Activated naive CD4-positive, alpha-beta T cell treated with anti-CD3 and anti-CD28 coated beads, Interleukin-2, amount 50 U/mL, for 72 hours (primary cell): ENCODE data around the gene PCDH15. TPM values are rescaled to one million over a fixed set of nuclear protein-coding genes. Genes with fewer than 3 reads are reported as not detected.
"Not testable (repeated sequence)": the region's sequence is repeated elsewhere in the genome, so short reads cannot be mapped to it uniquely, and the experiment has no call there.

Experiments used
- ATAC-seq, 2 donors: fragments of 150-1000 bp; cut with Tn5 transposase; 2 replicates each; pipeline ENCODE4 v1.10.0; 2021; ENCODE audit warnings: mild to moderate bottlenecking in 2 of 2, moderate library complexity in 2 of 2
- DNase-seq, 2 donors: peaks; one replicate each; pipeline ENCODE4 v3.0.0; 2021 to 2022; ENCODE audit warnings: low spot score in 2 of 2
- H3K27ac Mint-ChIP-seq, 2 donors: one replicate each; pipeline ENCODE4 v1.8.0; 2022; ENCODE audit warnings: mild to moderate bottlenecking in 2 of 2, mixed read lengths in 2 of 2
- H3K36me3 Mint-ChIP-seq, 2 donors: one replicate each; pipeline ENCODE4 v1.8.0; 2022; ENCODE audit warnings: mixed read lengths in 2 of 2
- H3K9me3 Mint-ChIP-seq, 2 donors: one replicate each; pipeline ENCODE4 v1.8.0; 2022; ENCODE audit warnings: mixed read lengths in 2 of 2
- total RNA-seq, 2 donors: library from RNA; stranded (reverse); gene quantifications; one replicate each; pipeline ENCODE4 v1.2.3, GENCODE V29; 2022

The PCDH15 gene
- total RNA-seq, 2 donors from 2014 or later: not detected

DNA sequence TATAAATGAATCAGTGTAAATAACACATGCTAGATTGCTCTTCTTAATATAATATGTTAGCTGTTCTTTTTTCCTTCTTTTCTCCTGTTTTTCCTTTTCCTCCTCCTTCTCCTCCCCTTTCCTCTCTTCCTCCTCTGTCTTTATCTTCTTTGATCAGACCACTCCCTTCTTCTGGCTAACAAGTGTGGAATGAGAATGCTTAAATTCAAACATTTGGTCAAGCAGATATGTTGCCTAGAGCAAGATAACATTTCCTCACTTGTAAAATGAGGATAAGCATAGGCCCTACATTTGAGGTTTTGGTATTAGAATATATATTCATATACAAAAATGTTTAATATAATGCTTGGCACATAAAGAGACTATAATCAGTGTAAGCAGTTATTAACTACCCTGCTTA is 299.1 kb downstream of the PCDH15 start:
- no peak for DNase-seq
- Mint-ChIP-seq H3K27ac (no peak overlapping the region), H3K36me3 (no peaks in the 10 kb centered on the region), H3K9me3 (peaks cover 24 to 25% of the 10 kb centered on the region in 2 donors)
- no peak for ATAC-seq

DNA sequence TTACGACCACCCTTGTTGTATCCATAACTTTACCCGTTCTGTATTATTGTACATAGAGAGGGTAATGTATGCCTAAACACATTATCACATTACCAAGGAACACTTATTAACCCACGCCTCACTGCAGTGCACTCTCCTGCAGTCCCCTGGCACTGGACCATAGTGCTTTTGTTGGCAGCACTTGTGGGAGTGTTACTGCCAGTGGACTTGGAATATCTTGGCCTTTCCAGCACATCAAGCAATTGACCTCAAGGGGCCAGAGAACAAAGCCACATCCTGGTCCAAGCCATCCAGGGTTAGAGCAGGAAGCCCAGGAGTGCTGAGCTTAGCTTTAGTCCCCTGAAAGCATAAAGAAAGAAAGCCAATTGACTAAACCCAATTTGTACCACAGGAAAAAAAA is 304.2 kb downstream of the PCDH15 start:
- ATAC-seq (no peak), DNase-seq (no peak)
- H3K9me3 Mint-ChIP-seq: peaks cover 33 to 39% of the 10 kb centered on the region in 2 donors
- no peaks in the 10 kb centered on the region for H3K36me3 Mint-ChIP-seq
- H3K27ac Mint-ChIP-seq: no peak overlapping the region

DNA sequence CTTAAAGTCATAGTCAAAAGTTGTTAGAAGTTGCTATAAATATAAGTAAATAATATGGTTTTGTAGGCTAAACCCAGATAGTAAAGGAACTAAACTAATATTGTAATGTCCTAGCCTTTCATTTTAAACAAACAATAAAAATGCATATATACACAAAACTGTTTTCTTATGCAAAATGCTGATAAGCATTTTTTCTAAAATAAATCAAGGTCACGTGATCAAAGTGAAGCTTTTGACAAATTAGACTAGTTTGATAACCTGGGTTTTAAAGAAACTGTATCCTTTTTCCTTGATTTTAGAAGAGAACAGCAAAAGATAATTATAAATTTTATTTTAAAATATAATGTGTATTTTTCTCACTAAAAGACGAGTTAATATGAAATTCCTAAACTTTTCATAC is 313.3 kb downstream of the PCDH15 start:
- no peak for DNase-seq
- Mint-ChIP-seq H3K9me3 (peaks cover 10 to 16% of the 10 kb centered on the region in 2 donors), H3K27ac (no peak overlapping the region), H3K36me3 (no peaks in the 10 kb centered on the region)
- ATAC-seq: no peak

DNA sequence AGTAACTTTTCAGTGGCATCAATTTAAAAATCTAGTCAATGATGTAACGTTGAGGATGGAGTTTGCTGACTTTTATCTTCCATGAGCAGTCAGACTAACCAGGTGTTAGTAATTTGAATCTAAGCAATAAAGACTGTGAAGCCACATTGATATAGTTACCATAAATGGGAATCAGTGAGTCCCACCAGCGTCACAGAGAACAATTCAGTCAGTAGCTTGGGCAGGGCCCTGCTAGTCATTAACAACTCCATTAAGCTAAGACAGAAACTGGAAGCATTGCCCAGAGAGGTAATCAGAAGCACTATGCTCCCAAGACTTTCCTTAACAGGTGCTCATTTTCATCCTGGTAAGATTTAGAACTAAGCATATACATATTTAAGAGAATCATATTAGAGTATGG is 315.1 kb downstream of the PCDH15 start:
- no peak for DNase-seq
- peaks cover 14 to 17% of the 10 kb centered on the region in 2 donors for H3K9me3 Mint-ChIP-seq
- H3K27ac Mint-ChIP-seq: no peak overlapping the region
- no peak for ATAC-seq
- H3K36me3 Mint-ChIP-seq: no peaks in the 10 kb centered on the region

DNA sequence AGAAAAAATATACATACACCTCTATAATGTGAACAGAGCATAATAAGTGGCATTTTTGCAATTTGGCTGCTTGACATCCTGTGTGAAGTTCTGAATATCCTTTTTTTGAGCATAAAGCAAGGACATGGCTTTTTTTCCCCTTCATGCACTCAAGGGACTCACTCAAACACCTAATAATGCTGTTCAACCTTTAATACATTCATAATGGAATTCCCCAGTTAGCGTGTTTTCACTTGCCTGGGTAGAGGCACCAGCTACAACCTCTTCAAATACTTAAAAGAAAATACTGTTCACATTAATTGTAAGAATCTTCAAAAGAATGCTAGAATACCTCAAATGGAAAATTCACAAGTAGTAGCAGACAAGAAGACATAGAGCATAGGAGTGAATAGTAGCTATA is 316.8 kb downstream of the PCDH15 start:
- Mint-ChIP-seq H3K9me3 (peaks cover 17 to 19% of the 10 kb centered on the region in 2 donors), H3K27ac (no peak overlapping the region), H3K36me3 (no peaks in the 10 kb centered on the region)
- ATAC-seq (no peak), DNase-seq (no peak)

DNA sequence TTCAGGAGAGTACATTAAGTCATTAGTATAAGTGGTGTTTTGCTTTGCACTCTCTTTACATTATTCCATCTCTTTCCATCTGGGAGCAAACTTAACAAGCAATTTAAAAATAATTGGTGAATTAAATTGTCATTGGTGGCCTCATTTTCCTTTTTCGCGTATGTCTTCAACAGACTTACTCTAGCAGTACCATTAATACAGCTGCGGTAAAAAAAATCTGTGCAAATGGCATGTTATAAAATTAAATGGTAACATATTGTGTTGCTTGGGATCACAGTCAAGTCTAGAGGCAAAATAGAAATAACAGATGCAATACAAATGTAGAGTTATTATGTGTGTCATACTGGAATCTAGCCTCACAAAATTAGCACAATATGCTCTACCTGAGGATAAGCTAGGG is 322.4 kb downstream of the PCDH15 start:
- ATAC-seq (no peak), DNase-seq (no peak)
- Mint-ChIP-seq H3K9me3 (peaks cover 6 to 11% of the 10 kb centered on the region in 2 donors), H3K36me3 (no peaks in the 10 kb centered on the region), H3K27ac (no peak overlapping the region)

DNA sequence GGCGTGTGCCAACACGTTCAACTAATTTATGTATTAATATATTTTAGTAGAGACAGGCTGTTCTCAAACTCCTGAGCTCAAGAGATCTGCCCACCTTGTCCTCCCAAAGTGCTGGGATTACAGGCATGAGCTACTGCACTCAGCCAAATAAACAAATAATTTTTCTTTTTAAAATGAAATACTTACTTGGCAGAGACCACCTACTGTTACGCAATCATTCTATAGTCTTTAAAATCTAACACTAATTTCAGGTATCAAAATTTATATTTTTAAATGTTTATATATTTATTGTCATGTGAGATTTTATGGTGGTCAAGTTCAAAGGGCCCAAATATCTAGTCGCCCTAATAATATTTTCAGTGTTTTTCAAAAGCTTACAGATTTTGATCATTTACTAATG is 323.3 kb downstream of the PCDH15 start:
- no peak for ATAC-seq
- no peak for DNase-seq
- Mint-ChIP-seq H3K36me3 (no peaks in the 10 kb centered on the region), H3K27ac (no peak overlapping the region), H3K9me3 (peaks cover 4 to 9% of the 10 kb centered on the region in 2 donors)

DNA sequence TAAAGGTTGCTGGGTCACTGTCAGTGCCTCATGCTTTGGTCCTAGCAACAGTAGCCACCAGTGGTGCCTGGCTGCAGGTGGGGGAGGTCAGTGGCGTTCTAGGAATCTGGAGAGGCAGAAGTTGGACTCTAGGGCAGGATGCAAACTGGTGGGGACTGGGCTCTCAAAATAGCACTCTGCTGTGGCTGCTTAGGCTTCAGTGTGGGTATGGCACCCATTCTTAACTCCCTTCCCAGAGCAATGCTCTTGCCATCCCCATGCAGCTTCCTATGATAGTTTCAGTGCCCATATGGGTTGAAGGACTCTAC is 330.8 kb downstream of the PCDH15 start:
- no peak for ATAC-seq
- Mint-ChIP-seq H3K27ac (no peak overlapping the region), H3K36me3 (no peaks in the 10 kb centered on the region), H3K9me3 (peaks cover 3 to 18% of the 10 kb centered on the region in 2 donors)
- DNase-seq: no peak

DNA sequence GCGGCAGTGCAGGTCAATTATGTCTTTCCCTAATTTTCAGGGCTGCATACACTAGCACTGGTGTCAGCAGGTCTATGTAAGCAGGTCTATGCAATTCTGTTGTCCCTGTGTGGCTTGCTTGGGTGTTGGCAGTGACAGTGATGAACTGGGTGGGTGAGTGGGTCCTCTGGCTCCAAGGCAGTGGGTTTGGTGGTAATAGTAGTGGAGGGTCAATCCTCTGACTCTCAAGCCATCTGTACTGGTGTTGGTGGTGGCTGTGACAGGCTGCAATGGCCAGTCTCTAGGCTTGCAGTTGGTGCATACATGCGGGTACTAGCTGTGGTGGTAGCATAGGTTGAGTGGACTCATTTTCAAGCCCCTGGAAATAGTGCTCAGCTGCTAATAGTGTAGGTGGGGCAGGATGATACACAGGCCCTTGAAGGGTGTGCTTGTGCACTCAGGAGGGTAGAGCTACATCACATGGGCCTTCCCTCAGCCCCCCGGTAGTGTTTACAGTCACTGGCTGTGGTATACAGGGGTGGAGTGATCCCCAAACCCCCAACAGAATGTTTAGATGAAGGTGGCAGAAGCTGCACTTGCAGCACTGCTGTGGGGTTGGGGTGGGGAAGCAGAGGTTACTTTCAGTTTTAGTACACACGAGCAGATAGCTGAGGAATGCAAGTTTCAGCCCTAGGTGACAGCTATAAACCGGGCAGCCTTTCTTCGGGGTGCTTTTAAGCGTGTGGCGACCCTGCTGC is 331.3 kb downstream of the PCDH15 start:
- DNase-seq (no peak), ATAC-seq (no peak)
- Mint-ChIP-seq H3K27ac (no peak overlapping the region), H3K36me3 (no peaks in the 10 kb centered on the region), H3K9me3 (peaks cover 4 to 20% of the 10 kb centered on the region in 2 donors)

DNA sequence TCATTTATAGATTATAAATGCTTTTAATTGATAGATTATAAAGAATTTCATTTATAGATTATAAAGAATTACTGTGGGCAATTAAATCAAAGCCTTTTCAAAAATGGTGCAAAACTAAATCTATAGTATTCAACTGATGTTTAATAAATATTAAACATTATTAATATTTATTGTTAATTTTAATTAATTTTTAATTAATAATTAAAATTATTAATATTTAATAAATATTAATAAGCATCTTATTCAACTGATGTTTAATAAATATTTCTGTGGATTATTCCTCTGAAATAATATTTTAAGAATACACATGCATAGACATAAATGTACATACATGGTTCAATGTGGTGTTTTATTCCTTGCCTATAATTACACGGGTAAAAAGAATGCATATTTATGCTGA is 346.8 kb downstream of the PCDH15 start:
- H3K9me3 Mint-ChIP-seq: peaks cover 9% of the 10 kb centered on the region in 2 donors
- no peaks in the 10 kb centered on the region for H3K36me3 Mint-ChIP-seq
- DNase-seq (no peak), ATAC-seq (no peak)
- H3K27ac Mint-ChIP-seq: no peak overlapping the region

DNA sequence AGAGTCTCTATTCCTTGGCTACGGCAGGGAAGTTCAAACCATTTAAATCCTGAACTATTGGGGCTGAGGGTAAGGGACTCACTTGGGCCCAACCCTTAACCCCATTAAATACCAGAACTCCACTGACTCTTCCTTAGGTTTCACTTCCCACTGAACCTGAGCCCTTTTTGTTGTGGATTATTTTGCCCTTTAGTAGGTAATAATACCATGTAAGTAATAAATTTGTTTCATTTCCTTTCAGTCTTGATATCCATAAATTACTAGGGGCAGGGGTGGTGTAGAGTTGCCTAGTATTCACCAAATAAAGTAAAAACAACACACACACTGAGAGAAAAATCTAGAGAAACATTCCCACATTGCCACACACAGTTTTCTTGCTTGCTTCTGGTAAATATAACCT is 352.0 kb downstream of the PCDH15 start:
- no peak for DNase-seq
- Mint-ChIP-seq H3K9me3 (peaks cover 6 to 12% of the 10 kb centered on the region in 2 donors), H3K36me3 (no peaks in the 10 kb centered on the region), H3K27ac (no peak overlapping the region)
- ATAC-seq: no peak

DNA sequence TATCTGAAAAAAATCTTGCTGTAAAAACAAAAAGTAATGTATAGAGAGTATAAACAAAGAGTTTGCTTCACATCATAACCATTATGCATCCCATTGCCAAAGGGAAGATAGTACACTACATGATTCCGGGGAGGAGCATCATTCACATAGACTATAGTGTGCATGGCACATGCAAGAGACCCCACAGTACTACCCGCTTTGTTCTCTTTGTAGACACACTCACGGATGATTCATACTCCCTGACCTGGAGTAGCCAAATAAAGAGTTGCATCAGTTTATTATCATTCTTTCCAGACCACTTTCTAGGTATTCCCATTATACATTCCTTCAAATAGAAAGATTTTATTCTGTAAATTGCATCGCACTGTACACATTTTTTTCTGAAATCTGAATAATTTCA is 356.9 kb downstream of the PCDH15 start:
- H3K9me3 Mint-ChIP-seq: peaks cover 10 to 18% of the 10 kb centered on the region in 2 donors
- no peak for DNase-seq
- H3K27ac Mint-ChIP-seq: no peak overlapping the region
- ATAC-seq: no peak
- H3K36me3 Mint-ChIP-seq: no peaks in the 10 kb centered on the region

DNA sequence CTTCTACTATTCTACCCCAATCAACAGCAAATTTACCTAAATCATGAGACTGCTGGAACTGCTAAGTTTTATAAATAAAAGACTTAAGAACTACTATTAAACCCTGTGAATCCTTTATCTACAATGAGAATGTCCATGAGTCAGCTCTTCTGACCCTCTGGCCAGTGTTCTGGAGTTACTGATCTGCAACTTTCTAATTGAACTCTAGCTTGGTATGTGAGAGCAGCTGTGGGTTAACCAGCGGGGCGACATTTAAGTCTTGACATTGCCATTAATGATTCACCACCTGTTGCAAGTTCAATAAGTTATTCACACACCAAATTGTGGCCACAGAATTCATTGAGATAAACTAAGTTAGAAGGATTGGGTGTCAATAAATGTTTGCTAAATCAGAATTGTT is 359.8 kb downstream of the PCDH15 start:
- no peaks in the 10 kb centered on the region for H3K36me3 Mint-ChIP-seq
- no peak for DNase-seq
- H3K27ac Mint-ChIP-seq: no peak overlapping the region
- H3K9me3 Mint-ChIP-seq: peaks cover 7 to 10% of the 10 kb centered on the region in 2 donors
- ATAC-seq: no peak

DNA sequence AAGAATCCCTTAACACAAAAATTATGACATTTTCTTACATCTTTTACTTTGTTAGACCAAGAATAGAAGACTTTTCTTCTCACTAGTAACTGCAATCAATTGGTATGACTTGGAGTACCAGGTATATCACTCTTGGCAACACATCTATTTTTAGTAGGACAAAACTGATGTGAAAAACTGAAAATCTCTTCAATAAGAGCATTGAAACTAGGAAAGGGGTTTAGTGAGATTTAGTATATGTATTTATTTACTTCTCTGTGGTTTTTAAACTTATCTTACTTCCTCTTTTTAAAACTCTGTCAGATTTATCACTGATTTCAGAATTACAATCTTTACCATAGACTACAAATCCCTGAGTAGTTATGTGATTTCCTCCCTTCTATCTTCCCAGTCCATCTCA is 366.2 kb downstream of the PCDH15 start:
- DNase-seq (no peak), ATAC-seq (no peak)
- Mint-ChIP-seq H3K27ac (no peak overlapping the region), H3K36me3 (no peaks in the 10 kb centered on the region), H3K9me3 (peaks cover 4 to 17% of the 10 kb centered on the region in 2 donors)

DNA sequence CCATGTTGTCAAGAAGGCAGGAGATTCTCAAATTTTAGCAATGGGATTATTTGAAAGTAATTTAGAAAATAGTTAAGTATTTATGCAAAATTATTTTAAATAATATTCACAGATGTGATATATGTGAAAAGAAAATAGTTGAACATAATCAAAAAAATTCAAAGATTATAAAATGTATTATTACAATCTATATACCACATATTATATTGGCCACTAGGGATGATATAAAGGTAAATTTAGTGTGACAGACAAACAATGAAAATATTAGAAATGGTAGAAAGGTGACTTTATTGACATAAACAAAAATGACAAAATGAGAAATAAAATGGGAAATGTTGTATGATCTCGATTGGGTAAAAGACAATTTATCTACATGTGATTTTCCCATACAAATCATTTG is 385.5 kb downstream of the PCDH15 start:
- H3K9me3 Mint-ChIP-seq: peaks cover 9 to 13% of the 10 kb centered on the region in 2 donors
- H3K27ac Mint-ChIP-seq: no peak overlapping the region
- DNase-seq: no peak
- no peak for ATAC-seq
- H3K36me3 Mint-ChIP-seq: no peaks in the 10 kb centered on the region

DNA sequence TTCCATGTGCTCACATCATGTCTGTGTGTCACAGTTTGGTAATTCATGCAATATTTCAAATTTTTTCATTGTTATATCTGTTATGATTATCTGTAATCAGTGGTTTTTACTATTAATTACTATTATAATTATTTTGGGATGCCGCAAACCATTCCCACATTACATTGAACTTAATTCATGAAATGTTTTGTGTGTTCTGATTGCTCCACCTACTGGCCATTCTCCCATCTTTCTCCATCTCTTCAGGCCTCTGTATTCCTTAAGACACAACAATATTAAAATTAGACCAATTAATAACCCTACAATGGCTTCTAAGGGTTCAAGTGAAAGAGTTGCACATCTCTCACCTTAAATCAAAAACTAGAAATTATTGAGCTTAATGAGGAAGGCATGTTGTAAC is 398.5 kb downstream of the PCDH15 start:
- ATAC-seq (no peak), DNase-seq (no peak)
- H3K27ac Mint-ChIP-seq: no peak overlapping the region
- no peaks in the 10 kb centered on the region for H3K36me3 Mint-ChIP-seq
- H3K9me3 Mint-ChIP-seq: peaks cover 9 to 14% of the 10 kb centered on the region in 2 donors

DNA sequence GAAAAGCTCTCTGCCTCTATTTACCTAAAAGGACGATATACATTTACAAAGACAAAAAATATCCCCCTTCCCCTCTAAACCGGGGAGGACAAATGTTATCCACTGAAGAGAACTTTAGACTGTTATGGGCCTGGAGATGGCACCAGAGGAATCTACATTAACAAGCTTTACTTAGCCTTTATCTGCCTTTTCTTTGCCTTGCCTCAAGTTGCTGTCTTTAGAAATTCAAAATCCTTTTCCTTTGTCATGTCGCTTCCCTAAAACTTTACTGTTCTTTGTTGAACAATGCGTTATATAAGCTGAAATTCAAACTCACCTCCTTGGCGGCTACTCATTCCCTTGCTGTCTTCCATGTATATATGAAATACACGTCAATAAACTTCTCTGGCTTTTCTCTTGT is 405.0 kb downstream of the PCDH15 start:
- Mint-ChIP-seq H3K27ac (no peak overlapping the region), H3K36me3 (no peaks in the 10 kb centered on the region), H3K9me3 (peaks cover 14 to 15% of the 10 kb centered on the region in 2 donors)
- no peak for ATAC-seq
- DNase-seq: no peak

DNA sequence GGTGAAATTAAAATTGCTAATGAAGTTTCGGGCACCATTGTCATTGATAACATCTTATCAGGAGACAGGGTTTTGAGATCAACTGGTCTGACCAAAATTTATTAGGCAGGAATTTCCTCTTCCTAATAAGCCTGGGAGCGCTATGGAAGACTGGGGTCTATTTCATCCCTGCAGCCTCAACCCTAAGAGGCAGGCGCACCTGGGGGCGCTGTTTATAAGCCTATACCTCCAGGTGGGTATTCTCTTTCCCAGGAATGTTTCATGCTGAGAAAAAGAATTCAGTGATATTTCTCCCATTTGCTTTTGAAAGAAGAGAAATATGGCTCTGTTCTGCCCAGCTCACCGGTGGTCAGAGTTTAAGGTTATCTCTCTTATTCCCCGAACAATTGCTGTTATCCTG is 406.4 kb downstream of the PCDH15 start:
- not testable (repeated sequence) for DNase-seq, ATAC-seq, H3K27ac Mint-ChIP-seq, H3K36me3 Mint-ChIP-seq
- H3K9me3 Mint-ChIP-seq: peaks cover 10 to 12% of the 10 kb centered on the region in 2 donors
